Astrocyte (in vitro differentiated cells and primary cell): Measurements from ENCODE around the gene EXOC4.

Source experiments
- CTCF ChIP-seq: IDR thresholded peaks from 2 replicates; pipeline ENCODE4 v1.5.1; 2011; ENCODE audit warnings: low read depth, mild to moderate bottlenecking, inconsistent platforms, low read length, moderate library complexity; ENCODE audit not compliant: insufficient read depth
- EZH2 ChIP-seq: IDR thresholded peaks from 2 replicates; pipeline ENCODE4 v1.6.1; 2012; ENCODE audit warnings: mild to moderate bottlenecking, low read length, inconsistent platforms; ENCODE audit not compliant: insufficient read depth

- TF ChIP-seq CTCF: no peak
- TF ChIP-seq EZH2: no peak
Observed at GRCh38 chr7:133664528-133664927, 411.6 kb downstream of the EXOC4 start.
